Activated gamma-delta T cell (primary cell): ENCODE measurements around the gene YPEL4.

Experiments
- DNase-seq: peaks from one replicate; lab custom pipeline; 2025; lab: John Stamatoyannopoulos, UW

Gene YPEL4

GRCh38 chr11:57632116-57632515 lies 17.6 kb downstream of the YPEL4 start:
- DNase-seq, result no peak

DNA sequence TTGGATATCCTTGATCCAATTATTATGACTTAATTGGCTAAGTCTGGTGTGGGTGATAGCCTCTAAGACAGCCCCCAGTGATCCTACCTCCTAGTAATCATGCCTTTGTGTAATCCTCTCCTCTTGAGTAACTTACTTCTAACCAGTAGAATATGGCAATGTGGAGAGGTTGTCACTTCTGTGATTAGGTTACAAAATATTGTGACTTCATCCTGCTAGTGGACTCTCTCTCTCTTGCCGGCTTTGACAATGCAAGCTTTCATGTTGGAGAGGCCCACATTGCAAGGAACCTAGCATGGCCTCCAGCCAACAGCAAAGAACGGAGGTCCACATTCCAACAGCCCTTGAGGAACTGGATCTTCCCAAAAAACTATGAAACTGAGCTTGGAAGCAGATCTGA lies 19.5 kb downstream of the YPEL4 start:
- DNase-seq, result no peak

DNA sequence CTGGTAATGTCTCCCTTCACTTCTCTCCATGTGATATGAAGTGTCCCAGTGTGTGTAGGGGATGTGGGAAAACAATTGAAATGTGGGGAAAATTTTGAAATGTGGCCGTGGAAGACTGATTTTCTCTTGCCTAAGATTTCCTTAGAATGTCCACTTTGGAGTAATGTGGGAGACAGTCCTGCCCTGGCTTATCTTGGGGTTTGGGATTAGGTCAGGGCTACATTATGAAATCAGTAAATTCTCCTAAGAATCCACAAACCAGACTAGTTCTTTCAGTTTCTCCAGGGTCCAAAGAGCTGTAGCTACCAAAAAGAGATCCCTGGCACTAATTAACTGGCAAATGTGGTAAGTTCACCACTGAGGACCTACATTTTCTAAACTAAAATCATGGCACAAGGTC lies 22.8 kb downstream of the YPEL4 start:
- no peak for DNase-seq

- DNase-seq, result no peak
Observed at GRCh38 chr11:57624864-57625263, 24.8 kb downstream of the YPEL4 start.

DNA sequence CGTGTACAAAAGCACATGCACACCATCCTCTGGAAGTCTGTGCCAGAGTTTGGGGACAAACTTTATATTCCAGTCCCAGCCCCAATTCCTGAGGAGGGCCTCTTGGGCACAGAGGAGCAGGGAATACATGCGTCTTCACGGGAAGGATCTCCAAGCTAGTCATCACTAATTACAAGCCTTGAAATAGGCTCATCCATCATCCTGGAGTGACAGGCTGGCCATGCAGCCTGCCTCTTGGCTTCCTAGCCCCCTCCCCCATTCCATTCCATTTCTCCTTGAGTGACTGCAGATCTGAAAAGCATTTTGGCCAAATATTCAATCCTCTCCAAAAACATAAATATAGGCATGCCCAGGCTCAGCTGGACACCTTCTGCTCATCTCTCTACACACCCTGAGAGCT lies 27.4 kb downstream of the YPEL4 start:
- no peak for DNase-seq

GRCh38 chr11:57620467-57620866 lies 29.2 kb downstream of the YPEL4 start:
- DNase-seq, result no peak

GRCh38 chr11:57619331-57619730 lies 30.4 kb downstream of the YPEL4 start:
- no peak for DNase-seq

- DNase-seq, result no peak
Observed at GRCh38 chr11:57618438-57618837, 31.3 kb downstream of the YPEL4 start.

DNA sequence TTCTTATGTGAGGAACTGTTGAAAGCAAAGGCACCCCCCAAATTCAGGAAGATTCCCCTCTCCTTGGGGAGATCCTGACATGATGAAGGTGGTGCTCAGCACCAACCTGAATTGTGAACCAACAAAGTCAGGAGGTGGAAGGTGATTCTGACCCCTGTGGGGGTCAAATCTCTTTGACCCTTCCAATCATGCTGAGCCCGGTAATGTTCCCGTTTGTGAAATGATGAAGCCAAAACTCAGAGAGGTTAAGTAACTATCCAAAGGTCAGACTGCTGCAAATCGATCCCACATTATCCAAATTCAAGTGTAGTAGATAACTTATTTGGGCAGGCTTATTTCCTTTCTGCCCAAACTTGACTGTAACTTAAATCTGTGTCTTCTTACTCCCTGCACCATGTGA lies 33.1 kb downstream of the YPEL4 start:
- DNase-seq, result no peak

DNA sequence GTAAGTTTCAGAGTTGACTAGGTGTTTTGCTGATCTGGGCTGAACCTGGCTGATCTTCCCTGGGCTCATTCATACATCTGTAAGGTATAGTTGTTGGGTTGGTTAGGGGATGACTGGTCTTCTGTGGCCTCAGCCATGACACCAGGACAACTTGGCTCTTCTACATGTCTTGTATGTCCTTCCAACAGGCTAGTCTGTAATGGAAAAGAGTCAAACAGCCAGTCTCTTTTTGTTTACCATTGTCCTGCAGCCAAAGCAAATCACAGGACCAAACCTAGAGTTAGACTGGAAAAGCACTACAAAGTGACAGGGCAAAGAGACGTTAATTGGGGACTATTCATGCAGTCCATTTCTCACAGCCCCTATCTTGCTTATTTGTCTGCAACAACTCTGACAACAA lies 34.4 kb downstream of the YPEL4 start:
- no peak for DNase-seq

- DNase-seq, result no peak
Observed at GRCh38 chr11:57614234-57614772, 35.4 kb downstream of the YPEL4 start.

DNA sequence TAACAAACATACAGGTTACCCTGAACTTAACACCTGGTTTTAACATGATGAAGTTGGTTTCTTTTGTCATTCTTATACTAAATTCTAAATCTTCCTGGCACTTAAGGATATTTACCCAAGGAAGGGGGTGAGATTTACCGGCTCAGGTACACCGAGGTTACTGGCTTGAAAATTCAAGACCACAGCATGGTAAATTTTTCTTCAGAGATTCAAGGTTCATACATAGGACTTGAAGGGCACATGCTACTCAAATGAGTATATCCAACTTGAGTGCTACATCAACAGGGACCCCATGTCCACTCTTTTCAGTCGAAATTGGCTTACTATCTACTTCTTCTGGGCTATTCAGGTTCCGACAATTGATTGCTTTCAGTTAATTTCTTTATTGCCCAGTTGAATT lies 39.5 kb downstream of the YPEL4 start:
- DNase-seq, result no peak

- no peak for DNase-seq
Observed at GRCh38 chr11:57605028-57605420, 44.7 kb downstream of the YPEL4 start.

DNA sequence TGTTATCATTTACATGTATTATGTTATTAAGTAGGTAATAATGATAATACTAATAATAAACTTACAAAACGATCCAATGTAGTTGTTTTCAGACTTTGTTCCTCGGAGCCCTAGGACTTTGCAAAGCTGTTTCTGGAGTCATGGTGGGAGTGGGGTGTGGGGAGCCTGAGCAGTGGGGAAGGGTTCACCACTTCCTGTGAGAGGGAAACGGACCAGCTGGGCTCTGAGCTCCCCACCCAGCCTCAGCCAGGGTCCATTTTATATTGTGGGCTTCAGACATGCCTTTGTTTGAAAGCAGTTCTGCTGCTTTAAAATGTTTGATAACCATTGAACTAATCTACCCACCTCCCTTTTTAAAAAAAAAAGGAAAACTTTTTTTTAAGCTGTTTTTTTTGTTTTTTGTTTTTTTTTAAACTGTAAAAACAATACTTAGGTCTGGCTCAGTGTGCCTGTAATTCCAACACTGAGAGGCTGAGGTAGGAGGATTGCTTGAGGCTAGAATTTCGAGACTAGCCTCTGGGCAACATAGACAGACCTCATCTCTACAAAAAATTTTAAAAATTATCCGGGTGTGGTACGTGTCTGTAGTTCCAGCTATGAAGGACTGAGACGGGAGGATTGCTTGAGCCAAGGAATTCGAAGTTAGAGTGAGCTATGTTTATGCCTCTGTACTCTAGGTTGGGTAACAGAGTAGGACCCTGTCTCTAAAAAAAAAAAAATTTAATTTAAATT lies 45.2 kb downstream of the YPEL4 start:
- no peak for DNase-seq

DNA sequence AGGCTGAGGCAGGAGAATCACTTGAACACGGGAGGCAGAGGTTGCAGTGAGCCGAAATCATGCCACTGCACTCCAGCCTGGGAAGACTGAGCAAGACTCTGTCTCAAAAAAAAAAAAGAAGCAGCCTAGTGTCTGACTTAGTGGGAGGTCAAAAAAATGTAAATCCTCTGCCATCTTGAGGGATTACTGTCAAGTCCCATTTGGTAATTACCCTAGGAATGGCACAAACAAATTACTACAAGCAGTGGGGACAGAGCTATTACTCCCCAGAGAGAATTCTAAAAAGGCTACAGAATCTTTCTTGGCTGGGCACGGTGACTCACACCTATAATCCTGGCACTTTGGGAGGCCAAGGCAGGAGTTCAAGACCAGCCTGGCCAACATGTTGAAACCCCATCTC lies 48.4 kb downstream of the YPEL4 start:
- no peak for DNase-seq

DNA sequence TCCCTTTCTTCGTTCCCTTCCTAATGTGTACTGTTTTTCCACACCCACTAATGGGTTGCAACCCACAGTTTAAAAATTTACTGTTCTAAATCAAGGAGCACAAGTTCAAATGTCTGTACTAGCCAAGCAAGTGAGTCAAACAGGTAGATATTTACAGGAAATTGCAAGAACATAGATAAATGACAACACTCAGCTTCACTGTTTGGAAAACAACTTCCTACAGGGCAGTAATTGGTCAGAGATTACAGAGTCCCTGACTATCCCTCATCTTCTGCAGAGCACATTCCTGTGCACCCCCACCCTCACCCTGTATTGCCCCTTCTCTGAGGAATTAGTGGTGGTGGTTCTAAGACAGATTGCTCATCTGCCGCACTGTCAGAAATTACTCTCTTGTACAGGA lies 50.3 kb downstream of the YPEL4 start:
- no peak for DNase-seq

DNA sequence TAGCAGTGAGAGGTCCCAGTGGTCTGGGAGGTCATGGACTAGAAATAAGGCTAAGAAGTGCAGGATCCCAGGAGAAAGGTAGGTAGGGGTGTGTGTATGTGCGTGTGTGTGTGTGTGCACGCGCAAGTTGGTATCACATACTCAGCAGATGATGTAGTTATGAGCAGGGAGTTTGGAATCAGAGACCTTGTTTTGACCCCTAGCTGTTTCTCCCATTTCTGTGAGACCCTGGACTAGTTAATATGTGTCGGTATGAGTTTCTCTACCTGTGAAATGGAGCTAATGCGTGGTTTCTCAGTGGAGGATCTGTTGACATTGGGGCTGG lies 50.9 kb downstream of the YPEL4 start:
- DNase-seq, result no peak

- no peak for DNase-seq
Observed at GRCh38 chr11:57597916-57598830, 51.5 kb downstream of the YPEL4 start.

- DNase-seq, result no peak
Observed at GRCh38 chr11:57597461-57597915, 52.2 kb downstream of the YPEL4 start, which contains the start of gene SERPING1. Gene SERPING1, plus strand, starts transcription at chr11:57597685. Its CDS starts 586 bp downstream, at chr11:57598271.

DNA sequence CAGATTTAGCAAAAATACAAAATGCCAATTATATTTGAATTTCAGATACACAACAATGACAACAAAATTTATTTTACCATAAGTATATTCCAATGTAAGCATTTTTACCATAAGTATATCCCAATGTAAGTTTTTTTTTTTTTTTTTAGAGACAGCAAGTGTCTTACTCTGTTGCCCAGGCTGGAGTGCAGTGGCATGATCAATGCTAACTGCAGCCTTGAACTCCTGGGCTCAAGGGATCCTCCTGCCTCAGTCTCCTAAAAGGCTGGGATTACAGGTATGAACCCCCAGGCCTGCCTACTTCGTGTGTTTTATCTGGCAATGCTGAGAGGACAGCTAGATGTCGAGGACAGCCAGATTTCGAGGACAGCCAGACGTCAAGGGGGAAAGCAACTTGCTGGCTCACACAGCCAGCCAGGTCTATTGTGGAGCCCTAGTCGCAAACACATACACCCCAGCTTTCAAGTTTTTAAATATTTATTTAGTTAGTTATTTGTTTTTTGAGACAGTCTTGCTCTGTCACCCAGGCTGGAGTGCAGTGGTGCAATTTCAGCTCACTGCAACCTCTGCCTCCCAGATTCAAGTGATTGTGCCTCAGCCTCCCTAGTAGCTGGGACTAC lies 53.3 kb downstream of the YPEL4 start:
- no peak for DNase-seq
